ENCODE data around the gene PAXX. TPM values are rescaled to one million over a fixed set of nuclear protein-coding genes. Genes with fewer than 3 reads are reported as not detected.

PAXX gene
- polyA plus RNA-seq, 1 donor from 2014 or later, result 64.3 TPM

GRCh38 chr9:136980669-136981478 lies 11.3 kb upstream of the PAXX start:
- peaks cover 20% of the 10 kb centered on the region for H3K27me3 Mint-ChIP-seq
- H3K27ac Mint-ChIP-seq, result peak overlapping the region in 1 of 3 donors; percentile 26
- H3K4me1 Mint-ChIP-seq, result peaks cover 0 to 7% (median 3%) of the 10 kb centered on the region in 3 donors
- peak overlapping the region in 1 of 4 donors; percentile 58 for H3K4me3 Mint-ChIP-seq
- peaks cover 2% of the 10 kb centered on the region for H3K36me3 Mint-ChIP-seq
- H3K9me3 Mint-ChIP-seq, result no peaks in the 10 kb centered on the region

- H3K36me3 Mint-ChIP-seq, result peaks cover 2% of the 10 kb centered on the region
Observed at GRCh38 chr9:136981588-136982231, 10.5 kb upstream of the PAXX start.

GRCh38 chr9:136982232-136983051 lies 9.8 kb upstream of the PAXX start, which contains the start of gene LCNL1:
Gene LCNL1 (plus strand): TSS chr9:136982993. CDS start chr9:136983587, 594 bp downstream.
- no peaks in the 10 kb centered on the region for H3K9me3 Mint-ChIP-seq
- peaks cover 0 to 5% (median 3%) of the 10 kb centered on the region in 3 donors for H3K4me1 Mint-ChIP-seq
- peaks cover 2% of the 10 kb centered on the region for H3K36me3 Mint-ChIP-seq
- peak within 1 kb of the TSS in 1 of 3 donors; percentile 71 for H3K27ac Mint-ChIP-seq
- peaks cover 24% of the 10 kb centered on the region for H3K27me3 Mint-ChIP-seq
- no peak within 1 kb of the TSS for H3K4me3 Mint-ChIP-seq

More at GRCh38 chr9:136981588-136982231, 10.5 kb upstream of the PAXX start:
- no peak overlapping the region for H3K27ac Mint-ChIP-seq
- no peak overlapping the region for H3K4me3 Mint-ChIP-seq
- H3K9me3 Mint-ChIP-seq, result no peaks in the 10 kb centered on the region
- peaks cover 21% of the 10 kb centered on the region for H3K27me3 Mint-ChIP-seq
- H3K4me1 Mint-ChIP-seq, result peaks cover 0 to 6% (median 5%) of the 10 kb centered on the region in 3 donors

- Mint-ChIP-seq H3K4me3 (no peak overlapping the region), H3K27me3 (peaks cover 28% of the 10 kb centered on the region), H3K36me3 (peaks cover 2% of the 10 kb centered on the region), H3K27ac (no peak overlapping the region), H3K4me1 (peaks cover 0 to 7% (median 3%) of the 10 kb centered on the region in 3 donors), H3K9me3 (no peaks in the 10 kb centered on the region)
Observed at GRCh38 chr9:136983167-136983566, 9.1 kb upstream of the PAXX start.

GRCh38 chr9:136983656-136984314 lies 8.4 kb upstream of the PAXX start:
- no peaks in the 10 kb centered on the region for H3K9me3 Mint-ChIP-seq
- H3K27ac Mint-ChIP-seq, result peak overlapping the region in 1 of 3 donors; percentile 71
- peaks cover 0 to 7% (median 3%) of the 10 kb centered on the region in 3 donors for H3K4me1 Mint-ChIP-seq
- peaks cover 28% of the 10 kb centered on the region for H3K27me3 Mint-ChIP-seq
- H3K4me3 Mint-ChIP-seq, result no peak overlapping the region
- H3K36me3 Mint-ChIP-seq, result peaks cover 2% of the 10 kb centered on the region

GRCh38 chr9:136984464-136985026 lies 7.7 kb upstream of the PAXX start:
- Mint-ChIP-seq H3K4me3 (no peak overlapping the region), H3K4me1 (peaks cover 3 to 7% (median 4%) of the 10 kb centered on the region in 3 donors), H3K36me3 (peaks cover 2% of the 10 kb centered on the region), H3K27ac (no peak overlapping the region), H3K27me3 (peaks cover 30% of the 10 kb centered on the region), H3K9me3 (no peaks in the 10 kb centered on the region)

- Mint-ChIP-seq H3K4me3 (no peak overlapping the region), H3K4me1 (peaks cover 3 to 7% (median 4%) of the 10 kb centered on the region in 3 donors), H3K27ac (no peak overlapping the region), H3K9me3 (no peaks in the 10 kb centered on the region), H3K27me3 (peaks cover 30% of the 10 kb centered on the region), H3K36me3 (peaks cover 2% of the 10 kb centered on the region)
Observed at GRCh38 chr9:136985027-136985602, 7.1 kb upstream of the PAXX start.

- Mint-ChIP-seq H3K9me3 (no peaks in the 10 kb centered on the region), H3K4me3 (peak overlapping the region in 1 of 4 donors; percentile 37), H3K4me1 (peaks cover 3 to 8% (median 7%) of the 10 kb centered on the region in 3 donors), H3K36me3 (peaks cover 2% of the 10 kb centered on the region), H3K27ac (peak overlapping the region in 1 of 3 donors; percentile 45), H3K27me3 (peaks cover 30% of the 10 kb centered on the region)
Observed at GRCh38 chr9:136985853-136986252, 6.4 kb upstream of the PAXX start.

GRCh38 chr9:136988872-136989271 lies 3.4 kb upstream of the PAXX start:
- peaks cover 17% of the 10 kb centered on the region for H3K27me3 Mint-ChIP-seq
- peak overlapping the region in 1 of 3 donors; percentile 19 for H3K27ac Mint-ChIP-seq
- H3K9me3 Mint-ChIP-seq, result no peaks in the 10 kb centered on the region
- peak overlapping the region in 1 of 4 donors; percentile 41 for H3K4me3 Mint-ChIP-seq
- peaks cover 8 to 9% (median 9%) of the 10 kb centered on the region in 3 donors for H3K4me1 Mint-ChIP-seq
- peaks cover under 1% of the 10 kb centered on the region for H3K36me3 Mint-ChIP-seq

GRCh38 chr9:136990242-136990911 lies 1.8 kb upstream of the PAXX start:
- Mint-ChIP-seq H3K4me1 (peaks cover 6 to 9% (median 8%) of the 10 kb centered on the region in 3 donors), H3K27me3 (peaks cover 14% of the 10 kb centered on the region), H3K36me3 (no peaks in the 10 kb centered on the region), H3K4me3 (peak overlapping the region in 3 of 4 donors; percentile 18 to 86 (median 77)), H3K27ac (peak overlapping the region in 2 of 3 donors; percentile 37 to 67), H3K9me3 (no peaks in the 10 kb centered on the region)

GRCh38 chr9:136992819-136993369 lies 672 bp downstream of the PAXX start:
- Mint-ChIP-seq H3K36me3 (no peaks in the 10 kb centered on the region), H3K4me1 (peaks cover 12 to 14% (median 13%) of the 10 kb centered on the region in 3 donors), H3K4me3 (peak overlapping the region; percentile 86 to 95 (median 89)), H3K27me3 (peaks cover 4% of the 10 kb centered on the region), H3K9me3 (no peaks in the 10 kb centered on the region), H3K27ac (peak overlapping the region; percentile 87 to 95 (median 90))

- no peaks in the 10 kb centered on the region for H3K27me3 Mint-ChIP-seq
- H3K4me1 Mint-ChIP-seq, result peaks cover 20 to 24% (median 23%) of the 10 kb centered on the region in 3 donors
- peak overlapping the region in 2 of 4 donors; percentile 86 to 95 for H3K4me3 Mint-ChIP-seq
- H3K36me3 Mint-ChIP-seq, result no peaks in the 10 kb centered on the region
- no peak overlapping the region for H3K27ac Mint-ChIP-seq
- no peaks in the 10 kb centered on the region for H3K9me3 Mint-ChIP-seq
Observed at GRCh38 chr9:136994180-136994887, 2.1 kb downstream of the PAXX start.

Data from IgD-negative memory B cell (primary cell).